ENCODE data around the gene PCNX2. TPM values are rescaled to one million over a fixed set of nuclear protein-coding genes. Genes with fewer than 3 reads are reported as not detected.

The PCNX2 gene
- total RNA-seq, 1 experiment from 2014 or later, result 15.0 TPM

DNA sequence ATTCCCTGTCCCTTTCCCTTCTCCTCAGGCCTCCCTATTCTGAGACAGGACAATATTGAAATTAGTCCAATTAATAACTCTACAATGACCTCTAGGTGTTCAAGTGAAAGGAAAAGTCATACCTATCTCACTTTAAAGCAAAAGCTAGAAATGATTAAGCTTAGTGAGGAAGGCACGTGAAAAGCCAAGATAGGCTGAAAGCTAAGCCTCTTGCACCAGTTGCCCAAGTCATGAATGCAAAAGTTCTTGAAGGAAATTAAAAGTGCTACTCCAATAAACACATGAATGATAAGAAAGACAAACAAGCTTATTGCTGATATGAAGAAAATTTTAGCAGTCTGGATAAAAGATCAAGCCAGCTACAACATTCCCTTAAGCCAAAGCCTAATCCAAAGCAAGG, 28.2 kb upstream of the PCNX2 start:
- Mint-ChIP-seq H3K36me3 (ENCODE audit: insufficient read depth, unreplicated experiment) (peaks cover 5% of the 10 kb centered on the region), H3K4me1 (ENCODE audit: low read depth, unreplicated experiment) (peaks cover 4% of the 10 kb centered on the region), H3K9me3 (ENCODE audit: unreplicated experiment) (no peaks in the 10 kb centered on the region), H3K4me3 (ENCODE audit: unreplicated experiment) (no peak overlapping the region), H3K27me3 (ENCODE audit: insufficient read depth, unreplicated experiment) (peaks cover 7% of the 10 kb centered on the region), H3K27ac (ENCODE audit: unreplicated experiment) (no peak overlapping the region)
- POLR2A ChIA-PET, result no interaction called here
- CTCF ChIA-PET, result no interaction called here
- Histone ChIP-seq H3K27me3 (replicated peaks; ENCODE audit: control insufficient read depth, insufficient read depth, low read length) (0 out of 2 replicates have a peak, but pooled peaks cover 2% of the 10 kb centered on the region), H3K9me3 (no peaks in the 10 kb centered on the region), H3K4me3 (ENCODE audit: low read depth, low read length) (no peak overlapping the region), H3K36me3 (ENCODE audit: control insufficient read depth, insufficient read depth, low read length) (no peaks in the 10 kb centered on the region), H3K4me1 (peaks cover 3% of the 10 kb centered on the region; the same call in 1 of the 2 replicates)
- BruUV-seq (replicated peaks), result no TSS peak
- DNase-seq, result no peak
- intact Hi-C loops (cut with micrococcal nuclease; ENCODE audit: unreplicated experiment), result no loop called here
- TF ChIP-seq CTCF (IDR thresholded peaks at IDR 0.05; ENCODE audit: insufficient read depth in 1 of 2, low read depth in 1 of 2, low read length in 1 of 2, severe bottlenecking in 1 of 2, unreplicated experiment in 1 of 2), result no peak

- H3K36me3 ChIP-seq (ENCODE audit: control insufficient read depth, insufficient read depth, low read length), result no peaks in the 10 kb centered on the region
- no peaks in the 10 kb centered on the region for H3K4me1 Mint-ChIP-seq (ENCODE audit: low read depth, unreplicated experiment)
- H3K27me3 Mint-ChIP-seq (ENCODE audit: insufficient read depth, unreplicated experiment), result peaks cover 15% of the 10 kb centered on the region
- no TSS peak for BruUV-seq (replicated peaks)
- 0 out of 2 replicates have a peak, but pooled peaks cover 2% of the 10 kb centered on the region for H3K27me3 ChIP-seq (replicated peaks; ENCODE audit: control insufficient read depth, insufficient read depth, low read length)
- no peak for DNase-seq
- H3K4me3 Mint-ChIP-seq (ENCODE audit: unreplicated experiment), result no peak overlapping the region
- ChIA-PET POLR2A (no interaction called here), CTCF (no interaction called here)
- no peak overlapping the region for H3K27ac Mint-ChIP-seq (ENCODE audit: unreplicated experiment)
- H3K9me3 ChIP-seq, result no peaks in the 10 kb centered on the region
- no peaks in the 10 kb centered on the region for H3K9me3 Mint-ChIP-seq (ENCODE audit: unreplicated experiment)
- H3K4me3 ChIP-seq (ENCODE audit: low read depth, low read length), result no peak overlapping the region
- TF ChIP-seq CTCF (IDR thresholded peaks at IDR 0.05; ENCODE audit: insufficient read depth in 1 of 2, low read depth in 1 of 2, low read length in 1 of 2, severe bottlenecking in 1 of 2, unreplicated experiment in 1 of 2), result no peak
- no peaks in the 10 kb centered on the region for H3K4me1 ChIP-seq
- intact Hi-C loops (cut with micrococcal nuclease; ENCODE audit: unreplicated experiment), result no loop called here
- H3K36me3 Mint-ChIP-seq (ENCODE audit: insufficient read depth, unreplicated experiment), result no peaks in the 10 kb centered on the region
These were observed 24.5 kb upstream of the PCNX2 start for GRCh38 chr1:233320023-233320422.

DNA sequence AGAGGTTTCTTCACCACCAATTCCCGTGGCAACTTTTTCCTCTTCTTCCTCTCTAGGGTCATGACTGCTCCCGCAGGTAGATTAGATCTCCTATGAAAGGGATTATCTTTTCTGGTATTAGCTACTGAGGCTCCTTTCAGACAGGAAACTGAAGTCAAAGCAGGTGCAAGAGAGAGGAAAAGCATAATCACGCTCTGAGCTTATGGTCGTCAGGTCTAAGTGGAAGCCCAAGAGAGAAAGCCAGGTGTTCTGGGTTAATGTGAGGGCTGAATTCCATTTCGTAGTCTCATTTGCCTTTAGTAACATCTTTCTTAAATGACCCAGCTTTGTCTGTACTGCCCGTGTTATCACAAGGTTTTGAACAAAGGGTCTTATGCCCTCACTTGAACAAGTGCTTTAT, 23.7 kb upstream of the PCNX2 start:
- CTCF ChIA-PET, result no interaction called here
- no TSS peak for BruUV-seq (replicated peaks)
- H3K9me3 ChIP-seq, result no peaks in the 10 kb centered on the region

More for the DNA sequence above, 23.7 kb upstream of the PCNX2 start:
- H3K36me3 Mint-ChIP-seq (ENCODE audit: insufficient read depth, unreplicated experiment), result no peaks in the 10 kb centered on the region
- no peak overlapping the region for H3K4me3 ChIP-seq (ENCODE audit: low read depth, low read length)
- H3K27me3 Mint-ChIP-seq (ENCODE audit: insufficient read depth, unreplicated experiment), result peaks cover 15% of the 10 kb centered on the region
- no peaks in the 10 kb centered on the region for H3K36me3 ChIP-seq (ENCODE audit: control insufficient read depth, insufficient read depth, low read length)
- 0 out of 2 replicates have a peak, but pooled peaks cover 2% of the 10 kb centered on the region for H3K27me3 ChIP-seq (replicated peaks; ENCODE audit: control insufficient read depth, insufficient read depth, low read length)
- H3K9me3 Mint-ChIP-seq (ENCODE audit: unreplicated experiment), result no peaks in the 10 kb centered on the region
- POLR2A ChIA-PET, result no interaction called here
- no peaks in the 10 kb centered on the region for H3K4me1 ChIP-seq
- no peak overlapping the region for H3K4me3 Mint-ChIP-seq (ENCODE audit: unreplicated experiment)
- DNase-seq, result no peak
- no peaks in the 10 kb centered on the region for H3K4me1 Mint-ChIP-seq (ENCODE audit: low read depth, unreplicated experiment)
- H3K27ac Mint-ChIP-seq (ENCODE audit: unreplicated experiment), result no peak overlapping the region
- intact Hi-C loops (cut with micrococcal nuclease; ENCODE audit: unreplicated experiment), result no loop called here
- TF ChIP-seq CTCF (IDR thresholded peaks at IDR 0.05; ENCODE audit: insufficient read depth in 1 of 2, low read depth in 1 of 2, low read length in 1 of 2, severe bottlenecking in 1 of 2, unreplicated experiment in 1 of 2), result no peak
